ENCODE data around the gene GTF3C5.
"Not testable (repeated sequence)": the region's sequence is repeated elsewhere in the genome, so short reads cannot be mapped to it uniquely, and the experiment has no call there.

The GTF3C5 gene

GRCh38 chr9:133031130-133031422 is 279 bp downstream of the GTF3C5 start:
- DNase-seq (ENCODE audit: low read depth in 2 of 2): no peak

DNA sequence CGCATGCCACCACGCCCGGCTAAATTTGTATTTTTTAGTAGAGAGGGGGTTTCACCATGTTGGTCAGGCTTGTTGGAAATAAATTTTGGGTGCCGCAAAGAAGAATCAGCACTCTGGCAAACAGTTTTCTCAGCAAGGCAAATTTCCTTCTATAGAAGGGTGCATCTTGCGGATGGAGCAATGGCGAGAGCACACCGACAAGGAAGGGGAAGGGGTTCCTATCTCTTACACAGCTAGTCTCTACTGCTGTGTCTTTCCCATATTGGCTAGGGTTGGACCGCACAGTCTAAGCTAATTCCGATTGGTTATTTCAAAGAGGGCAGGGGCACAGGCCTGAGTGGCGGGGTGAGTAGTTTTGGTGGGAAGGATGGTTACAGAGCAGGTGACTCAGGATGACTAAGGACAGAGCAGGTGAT is 707 bp downstream of the GTF3C5 start:
- DNase-seq (ENCODE audit: low read depth in 2 of 2): no peak

- DNase-seq (ENCODE audit: low read depth in 2 of 2): no peak
Measured at GRCh38 chr9:133032171-133032570, 1.4 kb downstream of the GTF3C5 start.

DNA sequence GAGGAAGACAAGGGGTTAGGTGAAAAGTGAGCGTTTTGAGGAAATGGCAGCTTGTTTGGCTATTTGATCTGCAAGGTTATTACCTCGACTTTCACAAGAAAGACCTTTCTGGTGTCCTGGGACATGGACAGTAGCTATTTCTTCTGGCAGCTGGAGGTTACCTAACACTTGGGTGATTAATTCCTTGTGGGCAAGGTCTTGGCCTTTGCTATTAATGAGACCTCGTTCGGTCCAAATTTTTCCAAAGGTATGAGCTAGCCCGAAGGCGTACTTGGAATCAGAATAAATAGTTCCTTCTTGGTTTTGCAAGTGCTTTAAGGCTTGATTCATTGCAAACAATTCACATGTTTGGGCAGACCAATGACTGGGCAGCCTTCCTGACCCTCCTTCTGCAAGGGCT is 4.9 kb downstream of the GTF3C5 start:
- no peak for DNase-seq (ENCODE audit: low read depth in 2 of 2)

DNA sequence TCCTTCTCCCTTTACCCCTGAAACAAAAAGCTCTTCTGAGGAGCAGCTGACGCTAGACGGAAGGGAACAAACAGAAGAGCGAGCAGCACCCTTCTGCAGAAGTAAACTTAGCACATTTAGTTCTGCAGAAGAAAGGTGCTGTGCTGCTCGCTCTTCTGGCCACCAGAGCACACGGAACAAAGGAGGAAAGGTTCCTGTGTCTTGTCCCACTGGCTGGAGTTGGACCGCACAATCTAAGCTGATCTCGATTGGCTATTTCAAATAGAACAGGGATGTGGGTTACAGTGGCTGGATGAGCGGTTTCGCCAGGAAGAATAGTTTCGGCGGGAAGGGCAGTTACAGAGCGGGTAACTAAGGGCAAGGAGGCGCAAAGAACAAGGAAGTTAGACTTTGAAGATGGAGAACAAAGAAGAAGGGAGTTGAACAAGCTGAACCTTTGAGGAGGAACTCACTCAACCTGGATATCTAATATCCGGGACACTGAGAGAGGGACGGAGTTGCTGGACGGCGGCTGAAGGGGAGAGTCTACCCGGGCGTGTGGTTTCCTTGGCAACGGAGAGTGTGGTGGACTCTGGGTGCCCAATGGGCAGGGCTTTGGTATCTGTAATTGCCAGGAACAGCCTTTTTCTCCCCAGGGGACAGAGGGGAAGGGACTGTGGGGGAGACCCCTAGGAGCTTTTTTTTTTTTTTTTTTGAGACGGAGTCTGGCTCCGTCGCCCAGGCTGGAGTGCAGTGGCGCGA is 7.1 kb downstream of the GTF3C5 start:
- no peak for DNase-seq (ENCODE audit: low read depth in 2 of 2)

DNA sequence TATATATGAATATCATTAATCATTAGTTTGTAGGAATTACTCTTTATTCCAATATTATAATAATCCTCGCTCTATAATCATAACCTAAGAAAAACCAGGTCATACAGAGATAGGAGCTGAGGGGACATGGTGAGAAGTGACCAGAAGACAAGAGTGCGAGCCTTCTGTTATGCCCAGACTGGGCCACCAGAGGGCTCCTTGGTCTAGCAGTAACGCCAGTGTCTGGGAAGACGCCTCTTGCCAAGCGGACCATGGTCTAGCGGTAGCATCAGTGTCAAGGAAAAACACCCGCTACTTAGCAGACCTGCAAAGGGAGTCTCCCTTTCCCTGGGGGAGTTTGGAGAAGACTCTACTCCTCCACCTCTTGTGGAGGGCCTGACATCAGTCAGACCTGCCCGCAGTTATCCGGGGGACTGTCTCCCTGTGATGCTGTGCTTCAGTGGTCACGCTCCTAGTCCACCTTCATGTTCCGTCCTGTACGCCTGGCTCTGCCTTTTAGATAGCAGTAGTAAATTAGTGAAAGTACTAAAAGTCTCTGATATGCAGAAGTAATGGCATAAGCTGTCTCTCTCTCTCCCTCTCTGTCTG is 10.2 kb downstream of the GTF3C5 start:
- DNase-seq (ENCODE audit: low read depth in 2 of 2): not testable (repeated sequence)

- DNase-seq (ENCODE audit: low read depth in 2 of 2): no peak
Measured at GRCh38 chr9:133041958-133042357, 11.2 kb downstream of the GTF3C5 start.

DNA sequence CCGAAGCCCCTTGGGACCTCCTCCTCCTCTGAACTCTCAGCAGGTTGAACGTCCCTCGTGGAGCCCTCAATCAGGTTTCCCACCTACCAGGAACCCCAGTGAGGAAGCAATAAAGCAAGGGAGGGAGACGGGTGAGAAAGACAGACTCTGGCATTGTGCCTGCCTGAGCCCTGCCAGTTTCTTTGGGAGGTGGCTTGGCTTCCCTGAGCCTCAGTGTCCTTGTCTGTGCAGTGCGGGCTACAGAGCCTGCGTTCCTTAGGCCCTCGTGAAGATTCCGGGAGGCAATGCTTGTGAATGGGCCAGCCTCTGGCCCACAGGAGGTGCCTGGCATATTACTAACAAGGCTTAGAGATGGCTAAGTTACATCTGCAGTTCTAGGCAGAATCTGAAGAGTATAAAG is 11.9 kb downstream of the GTF3C5 start:
- no peak for DNase-seq (ENCODE audit: low read depth in 2 of 2)

GRCh38 chr9:133043449-133044035 is 12.7 kb downstream of the GTF3C5 start:
- no peak for DNase-seq (ENCODE audit: low read depth in 2 of 2)

GRCh38 chr9:133044125-133044524 is 13.3 kb downstream of the GTF3C5 start:
- no peak for DNase-seq (ENCODE audit: low read depth in 2 of 2)

DNA sequence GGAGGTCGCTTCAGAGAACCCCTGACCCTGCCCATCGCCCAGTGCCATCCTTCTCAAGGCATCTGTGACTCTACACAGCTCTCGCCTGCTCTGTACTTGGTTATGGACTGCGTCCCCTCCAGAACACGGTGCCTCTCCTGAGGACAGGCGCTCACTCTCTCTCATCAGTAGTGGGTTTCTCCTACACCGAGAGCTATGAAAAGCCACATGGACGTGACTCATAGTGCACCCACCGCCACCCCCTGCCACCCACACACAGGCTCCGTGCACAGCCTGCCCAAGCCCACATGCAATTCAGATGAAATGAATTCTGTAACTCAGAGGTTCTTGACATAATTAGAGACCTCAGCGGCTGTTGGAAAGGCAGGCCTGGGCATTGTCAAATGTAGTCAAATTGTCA is 13.9 kb downstream of the GTF3C5 start:
- no peak for DNase-seq (ENCODE audit: low read depth in 2 of 2)

DNA sequence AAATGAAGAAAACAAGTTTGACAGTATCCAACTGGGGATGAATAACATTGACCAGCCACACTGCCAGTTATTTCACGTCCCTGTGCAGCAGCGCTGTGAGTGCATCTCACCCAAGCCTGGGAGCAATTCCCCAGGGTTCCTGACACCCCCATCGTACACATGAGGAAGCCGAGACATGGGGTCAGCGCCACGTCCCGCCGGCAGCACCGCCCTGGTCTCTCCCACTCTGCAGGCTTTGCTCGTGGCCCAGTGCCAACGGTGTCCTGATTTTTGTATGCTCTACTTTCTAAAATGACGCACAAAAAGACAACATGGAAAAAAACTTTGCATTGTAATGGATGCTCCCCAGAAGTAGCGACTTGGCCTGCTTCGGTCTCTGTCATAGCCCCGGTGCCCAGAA is 14.3 kb downstream of the GTF3C5 start:
- DNase-seq (ENCODE audit: low read depth in 2 of 2): no peak

GRCh38 chr9:133046196-133046899 is 15.6 kb downstream of the GTF3C5 start:
- no peak for DNase-seq (ENCODE audit: low read depth in 2 of 2)

- no peak for DNase-seq (ENCODE audit: low read depth in 2 of 2)
Measured at GRCh38 chr9:133046900-133047295, 16.1 kb downstream of the GTF3C5 start.

DNA sequence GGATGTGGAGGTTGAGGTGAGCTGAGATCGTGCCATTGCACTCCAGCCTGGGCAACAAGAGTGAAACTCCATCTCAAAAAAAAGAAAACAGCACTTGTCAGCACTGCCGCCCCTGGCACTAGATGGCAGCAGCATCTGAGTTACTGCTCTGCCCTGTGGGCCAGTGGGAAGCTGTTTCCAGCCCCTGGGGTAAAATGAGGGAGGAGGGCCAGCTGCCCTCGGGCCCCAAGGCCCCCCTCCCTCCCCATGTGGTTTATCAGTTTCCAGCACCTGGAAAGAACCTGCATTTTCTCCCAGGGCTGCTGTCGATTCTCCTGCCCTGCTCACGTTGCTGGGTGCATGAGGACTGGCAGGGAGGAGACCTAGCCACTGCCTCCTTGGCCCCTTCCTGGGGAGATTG is 17.8 kb downstream of the GTF3C5 start:
- no peak for DNase-seq (ENCODE audit: low read depth in 2 of 2)

DNA sequence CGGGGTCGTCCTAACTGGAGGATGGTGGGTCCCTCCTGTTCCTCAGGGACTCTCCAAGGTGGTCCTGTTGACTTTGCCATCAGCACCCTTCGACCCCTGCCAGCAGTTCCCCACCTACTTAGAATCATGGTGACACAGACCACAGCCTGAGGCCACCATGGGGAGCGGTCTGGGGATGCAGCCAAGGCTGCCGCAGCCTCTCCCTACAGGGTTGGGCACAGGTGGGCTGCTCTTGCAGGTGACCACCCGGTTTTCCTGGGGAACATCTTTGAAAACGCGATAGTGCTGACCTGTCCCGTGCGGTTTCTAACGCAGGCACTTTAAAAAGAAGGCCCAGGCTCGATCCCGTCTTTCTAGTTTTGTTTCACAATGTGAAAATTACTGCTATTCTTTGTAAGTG is 18.2 kb downstream of the GTF3C5 start:
- DNase-seq (ENCODE audit: low read depth in 2 of 2): no peak

DNA sequence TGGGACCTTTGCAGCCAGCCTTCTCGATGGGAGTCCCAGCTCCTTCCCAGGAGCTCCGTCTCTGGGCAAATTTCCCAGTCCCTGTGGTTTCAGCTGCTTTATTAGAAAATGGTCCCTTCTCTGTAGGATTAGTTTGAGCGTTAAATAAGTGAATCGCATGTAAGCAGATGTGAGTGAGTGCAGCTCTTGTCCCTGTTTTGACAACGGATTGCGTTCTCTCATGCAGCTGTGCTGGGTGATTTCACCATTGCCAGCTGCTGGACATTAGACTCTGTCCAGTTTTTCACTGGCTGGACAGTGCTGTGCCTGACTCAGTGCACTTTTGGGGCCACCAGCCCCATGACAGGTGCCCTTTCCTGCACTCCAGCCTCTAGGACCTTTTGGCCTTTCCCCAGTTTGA is 19.3 kb downstream of the GTF3C5 start:
- DNase-seq (ENCODE audit: low read depth in 2 of 2): no peak

GRCh38 chr9:133050781-133051180 is 20.0 kb downstream of the GTF3C5 start:
- DNase-seq (ENCODE audit: low read depth in 2 of 2): no peak

GRCh38 chr9:133051281-133051900 is 20.6 kb downstream of the GTF3C5 start:
- DNase-seq (ENCODE audit: low read depth in 2 of 2): no peak

- DNase-seq (ENCODE audit: low read depth in 2 of 2): no peak
Measured at GRCh38 chr9:133051966-133052539, 21.3 kb downstream of the GTF3C5 start.

DNA sequence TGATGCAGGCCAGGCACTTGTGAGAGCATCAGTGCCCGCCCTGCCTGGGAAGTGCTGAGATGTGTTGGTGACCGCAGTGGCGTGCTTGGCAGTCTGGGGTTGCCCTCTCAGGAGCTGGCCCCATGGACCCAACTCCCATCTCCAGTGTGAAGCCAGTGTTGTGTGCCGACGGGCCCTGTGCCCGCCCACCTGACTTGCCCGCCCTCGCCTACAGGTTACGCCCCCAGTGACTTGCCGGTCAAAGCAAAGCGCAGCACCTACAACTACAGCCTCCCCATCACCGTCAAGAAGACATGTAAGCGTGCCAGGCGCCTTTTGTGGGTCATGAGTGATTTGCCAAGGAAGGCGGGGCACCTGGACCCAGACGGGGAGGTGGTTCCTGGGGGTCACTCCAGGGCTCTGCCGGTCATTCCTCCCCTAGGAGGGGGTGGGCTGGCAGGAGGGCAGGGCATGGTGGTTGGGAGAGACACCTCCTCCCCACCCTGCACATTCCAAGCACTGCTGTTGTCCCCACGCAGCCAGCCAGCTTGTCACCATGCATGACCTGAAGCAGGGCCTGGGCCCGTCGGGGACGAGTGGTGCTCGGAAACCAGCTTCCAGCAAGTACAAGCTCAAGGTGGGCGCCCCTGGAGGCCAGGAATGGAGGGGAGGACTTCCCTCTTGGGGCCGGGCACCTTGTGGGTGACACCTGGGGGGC is 23.5 kb downstream of the GTF3C5 start:
- no peak for DNase-seq (ENCODE audit: low read depth in 2 of 2)

- DNase-seq (ENCODE audit: low read depth in 2 of 2): peak; percentile 80 to 83
Measured at GRCh38 chr9:133054966-133055365, 24.2 kb downstream of the GTF3C5 start.

Data from fibroblast of skin of left biceps (primary cell).